GM18526 (cell line): ENCODE results near the gene SERGEF.

Source experiments
- POLR2A ChIP-seq: IDR thresholded peaks from 3 replicates; pipeline ENCODE4 v1.6.1; 2011; ENCODE audit not compliant: insufficient read length; ENCODE audit errors: extremely low read depth

The SERGEF gene

DNA sequence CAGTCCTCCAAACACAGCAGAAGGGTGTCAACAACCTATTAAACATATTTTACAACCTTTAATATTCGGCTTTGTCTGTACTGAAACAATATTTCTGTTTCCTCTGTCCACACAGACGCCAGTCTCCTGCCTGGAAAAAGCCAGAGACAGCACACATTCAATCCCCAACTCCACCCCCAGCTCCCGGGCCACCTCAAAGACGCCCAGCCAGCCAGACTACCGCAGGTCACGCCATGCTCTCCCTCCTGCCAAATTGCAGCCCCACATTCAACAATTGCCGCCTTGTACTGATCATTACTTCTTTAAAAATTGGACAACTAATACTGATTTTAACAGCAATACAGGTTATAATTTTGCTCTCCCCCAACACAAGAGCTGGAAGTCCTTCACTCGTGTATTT lies 1.2 kb downstream of the SERGEF start:
- no peak for TF ChIP-seq POLR2A

DNA sequence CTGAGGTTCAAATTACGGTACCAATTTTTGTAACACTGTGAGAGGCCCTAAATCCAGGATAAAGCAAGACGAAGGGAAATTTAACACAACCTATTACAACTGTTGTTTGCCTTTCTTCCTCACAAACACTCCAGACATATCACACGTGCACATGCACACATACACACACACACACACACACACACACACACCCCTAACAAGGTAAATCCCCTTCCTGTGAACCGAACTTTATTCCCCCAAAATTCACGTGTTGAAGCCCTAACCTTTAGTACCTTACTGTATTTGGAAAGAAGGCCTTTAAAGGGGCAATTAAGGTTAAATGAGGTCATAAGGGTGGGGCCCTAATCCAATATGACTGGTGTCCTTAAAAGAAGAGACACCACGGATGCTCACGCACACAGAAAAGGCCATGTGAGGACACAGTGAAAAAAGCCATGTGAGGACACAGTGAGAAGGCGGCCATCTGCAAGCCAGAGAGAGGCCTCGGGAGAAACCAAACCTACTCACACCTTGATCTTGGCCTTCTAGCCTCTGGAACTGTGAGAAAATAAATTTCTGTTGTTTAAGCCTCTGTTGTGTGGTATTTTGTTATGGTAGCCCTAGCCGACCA lies 1.8 kb downstream of the SERGEF start:
- no peak for TF ChIP-seq POLR2A

DNA sequence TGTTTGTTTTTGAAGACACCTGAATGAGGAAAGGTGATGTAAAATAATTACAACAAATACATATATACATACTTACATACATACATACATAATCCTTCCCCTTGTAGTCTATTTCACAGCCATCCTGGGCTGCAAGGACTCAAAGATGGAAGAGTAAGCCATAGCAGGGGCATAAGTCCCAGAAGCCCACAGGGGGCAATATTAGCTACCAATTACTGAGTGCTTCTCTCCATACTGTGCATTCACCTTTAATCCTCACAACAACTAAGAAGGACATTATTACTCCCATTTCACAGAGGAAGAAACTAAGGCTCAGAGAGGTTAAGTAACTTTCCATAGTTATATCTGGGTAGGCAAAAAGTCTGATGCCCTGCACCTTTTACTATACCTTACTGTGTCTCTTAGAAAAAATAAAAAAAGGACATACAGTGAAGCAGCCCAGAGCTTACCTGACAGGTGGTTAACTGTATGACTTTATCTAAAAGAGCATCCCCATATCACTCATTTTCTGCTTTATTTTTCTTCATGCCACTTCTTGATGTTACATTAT lies 2.7 kb downstream of the SERGEF start:
- no peak for TF ChIP-seq POLR2A

DNA sequence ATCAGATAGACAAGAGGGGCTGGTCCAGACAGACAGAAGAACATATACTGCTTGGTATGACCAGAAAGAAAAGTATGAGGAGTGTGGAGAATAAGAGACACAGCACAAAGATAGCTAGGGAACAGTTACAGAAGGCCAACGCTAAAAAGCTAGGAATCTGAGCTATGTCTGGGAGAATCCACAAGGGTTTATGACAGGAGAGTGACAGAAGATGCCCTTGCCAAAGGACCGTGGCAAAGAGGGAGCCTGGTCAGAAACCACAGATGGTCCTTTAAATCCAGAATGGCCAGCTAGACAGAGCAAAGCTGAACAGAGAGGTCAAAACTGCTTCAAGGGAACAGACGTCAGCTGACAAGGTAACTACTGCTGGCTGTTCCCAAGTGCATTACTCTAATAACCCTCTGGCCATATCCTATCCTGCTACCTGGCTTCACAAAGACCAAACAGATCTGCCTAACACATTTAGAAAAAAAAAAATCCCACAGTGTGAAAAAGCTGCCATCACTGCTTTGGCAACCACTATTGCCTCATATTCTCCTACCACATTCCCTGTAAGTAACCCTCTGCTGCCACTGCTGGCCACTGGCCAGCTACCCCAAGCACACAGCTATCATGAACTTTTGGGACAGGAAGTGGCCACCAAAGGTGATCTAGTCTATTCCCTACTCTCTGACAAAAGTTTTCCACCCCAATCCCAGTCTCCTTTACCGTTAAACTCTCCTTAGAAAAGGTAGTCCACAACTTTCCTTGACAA lies 7.3 kb downstream of the SERGEF start:
- no peak for TF ChIP-seq POLR2A

DNA sequence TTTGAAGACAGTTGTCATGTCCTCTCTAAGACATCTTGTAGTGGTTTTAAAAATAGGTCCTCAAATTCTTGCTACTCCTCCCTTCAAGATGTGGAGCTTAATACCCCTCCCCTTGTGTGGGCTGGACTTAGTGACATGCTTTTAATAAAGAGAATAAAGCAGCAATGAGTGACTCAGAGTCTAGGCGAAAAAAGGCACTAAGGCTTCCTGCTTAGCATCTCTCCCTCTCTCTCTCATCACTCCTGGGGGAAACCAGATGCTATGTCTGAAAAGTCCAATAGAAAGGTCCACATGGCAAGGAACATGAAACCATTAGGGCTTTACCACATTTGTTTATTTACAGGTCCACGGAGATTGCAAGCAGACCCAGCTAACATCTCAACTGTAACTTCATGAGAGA lies 11.7 kb downstream of the SERGEF start:
- TF ChIP-seq POLR2A: no peak

DNA sequence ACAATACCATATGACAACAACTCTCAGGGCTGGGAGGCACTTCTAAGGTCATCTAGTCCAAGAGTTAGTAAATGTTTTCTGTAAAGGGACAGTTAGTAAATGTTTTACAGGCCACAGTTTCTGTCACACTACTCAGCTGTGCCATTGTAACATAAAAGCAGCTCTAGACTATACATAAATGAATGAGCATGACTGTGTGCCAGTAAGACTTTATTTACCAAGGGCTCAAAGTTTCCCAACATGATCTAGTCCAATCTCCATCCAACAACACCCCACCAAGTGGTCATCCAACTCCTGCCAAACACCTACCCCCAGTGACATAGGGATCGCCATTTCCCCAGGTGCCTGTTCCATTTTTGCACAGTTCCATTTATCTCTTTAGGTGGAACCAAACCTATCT lies 12.1 kb downstream of the SERGEF start:
- TF ChIP-seq POLR2A: no peak

DNA sequence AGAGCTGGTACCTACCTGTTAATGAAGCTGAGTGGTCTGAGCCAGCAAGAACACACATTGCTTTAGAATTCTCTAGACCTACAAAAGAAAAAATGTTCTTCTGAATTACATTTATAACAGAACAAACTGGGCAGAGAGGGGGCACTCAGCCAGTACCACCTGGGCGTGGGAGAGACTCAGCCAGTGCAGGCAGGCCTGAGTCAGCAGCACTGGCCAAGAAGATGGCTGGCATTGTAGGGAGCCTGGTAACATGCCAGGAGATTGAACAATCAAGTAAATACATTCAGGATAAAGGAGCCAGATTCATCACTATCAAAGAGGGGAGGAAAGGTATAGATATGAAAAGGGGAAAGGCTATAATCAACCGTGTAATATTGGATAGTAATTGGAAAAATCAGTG lies 19.9 kb downstream of the SERGEF start:
- no peak for TF ChIP-seq POLR2A

DNA sequence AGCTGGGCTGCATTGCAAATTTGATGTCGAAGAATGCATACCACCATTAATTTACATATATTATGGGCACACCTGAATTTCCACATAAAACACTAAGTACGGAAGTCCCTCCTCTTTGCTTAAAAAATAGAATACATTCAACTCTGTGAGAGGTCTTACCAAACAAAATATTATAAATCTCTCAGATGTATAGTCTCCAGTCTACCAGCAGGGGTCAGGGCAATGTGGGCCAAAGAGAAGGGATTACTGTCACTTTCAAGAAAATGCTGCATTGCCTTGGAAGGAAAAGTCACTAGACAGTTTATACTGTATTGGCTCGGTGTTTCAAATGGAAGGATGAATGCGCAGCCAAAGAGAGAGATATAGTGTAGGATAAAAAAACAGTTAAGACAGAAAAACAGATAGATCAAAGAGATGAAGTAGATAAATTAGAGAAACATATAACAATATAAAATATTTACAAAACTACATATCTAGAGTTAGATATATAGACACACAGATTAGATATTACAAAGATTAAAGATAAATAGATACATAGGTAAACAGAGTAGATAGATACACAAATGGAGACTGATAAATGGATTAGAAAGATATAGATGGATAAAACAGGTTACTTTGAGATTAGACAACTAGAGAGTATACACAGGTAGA lies 20.9 kb downstream of the SERGEF start:
- TF ChIP-seq POLR2A: no peak

DNA sequence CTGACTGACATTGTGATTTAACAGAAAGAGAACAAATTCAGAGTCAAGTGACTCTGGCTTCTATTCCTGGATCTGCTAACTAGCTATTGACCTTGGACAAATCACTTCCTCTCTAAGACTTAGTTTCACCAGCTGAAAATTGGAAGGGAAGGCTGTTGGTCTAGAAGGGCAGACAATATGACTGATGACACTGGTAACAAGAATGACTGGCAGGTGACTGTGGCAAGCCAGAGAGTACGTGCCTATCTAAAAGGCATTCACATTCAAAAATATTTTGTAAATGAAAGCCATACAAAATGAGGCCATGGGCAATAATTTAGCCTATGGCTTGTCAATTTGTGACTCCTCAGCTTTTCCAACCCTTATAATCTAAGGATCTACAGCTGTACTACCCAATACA lies 23.5 kb downstream of the SERGEF start:
- TF ChIP-seq POLR2A: no peak

DNA sequence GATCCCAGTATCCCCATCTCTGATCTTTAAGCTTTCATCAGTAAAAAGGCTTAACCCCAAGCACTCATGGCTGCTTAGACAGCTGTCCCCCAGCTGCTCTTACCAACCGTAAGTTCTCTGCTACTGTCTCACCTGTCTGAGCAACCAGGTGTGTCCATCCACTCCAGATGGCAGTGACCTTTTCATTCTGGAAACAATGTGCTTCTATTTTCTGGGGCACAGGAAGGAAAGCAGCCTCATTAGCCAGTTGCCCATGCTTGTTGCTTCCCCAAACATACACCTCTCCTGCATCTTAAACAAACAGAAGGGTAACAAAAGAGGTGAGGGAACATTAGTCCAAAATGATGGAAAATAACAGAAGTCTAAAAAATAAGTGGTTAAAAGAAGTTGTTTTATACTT lies 24.4 kb downstream of the SERGEF start:
- no peak for TF ChIP-seq POLR2A

DNA sequence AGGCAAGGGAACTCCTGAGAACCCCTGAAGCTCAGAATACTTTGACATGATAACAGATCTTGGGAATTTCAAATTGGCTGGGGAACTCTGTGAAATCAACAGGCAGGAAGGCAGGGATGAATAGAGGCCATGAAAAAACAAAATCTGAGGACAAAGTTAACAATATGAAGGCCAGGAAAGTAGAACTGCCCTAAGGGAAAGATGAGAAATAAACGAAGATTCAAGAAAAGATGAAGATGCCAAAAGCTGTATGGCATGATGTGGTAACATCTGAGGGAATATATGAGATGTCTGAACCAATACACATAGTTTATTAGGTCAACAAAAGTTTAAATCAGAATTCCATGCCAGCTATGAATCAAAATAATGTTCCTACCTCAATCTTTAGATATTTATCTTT lies 25.0 kb downstream of the SERGEF start:
- no peak for TF ChIP-seq POLR2A

DNA sequence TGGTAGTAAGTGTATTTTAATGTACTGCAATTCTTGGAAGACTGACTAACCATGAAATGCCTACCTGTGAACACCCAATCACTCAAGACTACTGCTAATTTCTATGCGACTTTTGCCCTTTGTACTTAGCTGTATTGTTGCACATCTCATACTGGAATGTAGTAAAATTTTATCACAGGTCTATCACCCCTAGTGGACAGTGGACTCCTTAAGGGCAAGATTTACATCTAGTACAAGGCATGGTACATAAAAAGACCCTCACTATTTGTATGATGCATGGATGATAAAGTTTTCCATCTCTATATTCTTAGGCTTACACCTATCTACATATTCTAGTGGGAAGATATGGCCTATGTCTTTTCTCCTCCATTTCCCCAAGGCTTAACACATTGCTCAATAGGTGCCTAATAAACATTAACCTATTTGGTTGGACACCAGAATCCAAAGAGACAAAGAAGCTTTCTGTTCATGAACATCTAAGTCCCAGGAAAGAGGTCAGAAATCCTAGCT lies 26.1 kb downstream of the SERGEF start:
- no peak for TF ChIP-seq POLR2A

DNA sequence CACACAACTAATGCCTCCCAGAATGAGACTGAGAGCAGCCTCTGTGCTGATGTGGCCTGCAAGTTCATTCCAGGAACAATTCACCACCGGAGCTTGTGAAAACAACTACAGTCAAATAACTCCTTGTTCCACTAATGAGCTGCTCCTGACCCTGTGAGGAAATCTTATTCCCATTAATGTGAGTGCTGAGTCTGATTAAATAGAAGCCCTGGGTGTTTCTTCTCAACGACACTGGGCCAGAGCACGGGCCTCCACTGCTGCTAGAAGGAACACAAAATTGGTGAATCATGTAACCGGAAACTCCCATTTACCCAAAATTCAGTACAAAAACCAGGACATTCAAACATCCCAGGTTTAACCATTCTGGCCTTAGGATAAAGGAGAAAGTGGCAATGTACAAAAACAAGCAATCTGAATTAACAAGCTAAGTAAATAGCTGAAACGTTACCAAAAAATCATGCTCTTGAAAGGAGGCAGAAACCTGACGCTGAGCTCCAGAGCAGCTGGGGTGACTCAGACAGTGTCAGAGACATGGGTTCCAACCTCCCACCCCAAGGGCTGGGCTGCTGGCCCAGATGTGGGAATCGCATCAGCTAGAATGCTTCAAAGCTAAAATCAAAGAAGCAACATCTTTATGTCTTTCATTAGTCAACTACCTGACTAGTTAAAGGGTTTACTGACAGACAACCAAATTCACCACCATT lies 26.7 kb downstream of the SERGEF start:
- no peak for TF ChIP-seq POLR2A

DNA sequence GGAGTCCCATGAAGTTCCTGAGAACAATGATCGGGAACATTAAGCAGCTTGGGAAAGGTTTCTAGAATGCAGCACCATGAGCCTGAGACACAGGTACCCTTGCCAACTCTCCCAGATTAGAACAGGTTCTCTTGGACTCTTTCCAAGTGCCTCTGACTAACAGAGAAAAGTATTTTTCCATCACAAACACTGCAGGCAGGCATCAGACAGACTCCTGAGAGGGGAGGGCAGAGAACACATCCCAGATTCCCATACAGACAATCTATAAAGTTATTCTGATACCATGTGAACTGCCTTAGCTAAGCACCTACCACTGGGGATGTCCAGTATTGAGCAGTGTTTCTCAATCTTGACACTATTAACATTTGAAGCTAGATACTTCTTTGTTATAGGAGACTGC lies 27.3 kb downstream of the SERGEF start:
- no peak for TF ChIP-seq POLR2A

DNA sequence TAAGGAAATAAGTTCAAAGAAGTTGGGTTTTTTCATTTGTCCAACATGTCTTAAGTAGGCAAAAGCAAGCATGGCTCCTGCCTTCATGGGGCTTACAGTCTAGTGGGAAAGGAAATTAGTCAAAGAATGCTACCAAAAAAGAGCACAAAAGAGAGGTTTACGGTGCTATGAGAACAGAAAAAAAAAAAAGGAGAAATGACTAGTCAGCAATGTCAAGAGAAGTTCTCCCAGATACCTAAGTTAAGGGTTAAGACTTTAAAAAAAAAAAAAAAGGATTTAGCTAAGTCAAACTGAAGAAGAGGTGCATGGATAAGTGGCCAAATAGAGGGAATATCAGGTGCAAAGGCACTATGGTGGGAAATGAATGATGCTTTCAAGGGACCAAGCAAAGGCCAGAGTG lies 29.3 kb downstream of the SERGEF start:
- no peak for TF ChIP-seq POLR2A

DNA sequence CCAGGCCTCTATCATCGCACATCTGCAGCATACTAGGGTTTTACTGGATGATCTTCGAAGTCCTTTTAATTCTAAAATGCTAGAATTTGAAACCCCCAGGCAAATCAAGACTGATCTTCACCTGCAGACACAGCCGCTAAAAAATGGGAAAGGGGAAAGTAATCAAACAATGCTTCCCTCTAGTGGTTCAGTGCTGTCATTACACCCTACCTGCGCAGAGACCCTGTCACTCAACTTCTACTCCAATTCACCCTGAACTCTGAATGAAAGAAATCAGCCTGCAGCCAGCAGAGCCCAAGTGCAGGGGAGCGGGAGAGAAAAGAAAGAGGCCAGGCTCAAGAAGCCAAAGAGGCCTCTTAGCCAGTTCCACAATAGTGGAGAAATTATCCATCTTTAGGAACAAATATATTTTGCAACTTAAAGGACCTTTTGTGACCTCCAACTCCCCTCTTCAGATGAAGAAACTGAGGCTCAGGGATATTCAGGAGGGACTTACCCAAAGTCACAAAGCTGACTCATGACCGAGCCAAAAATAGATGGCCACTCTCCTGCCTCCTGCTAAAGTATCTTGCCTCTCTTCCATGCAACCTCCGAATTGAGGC lies 33.0 kb downstream of the SERGEF start:
- no peak for TF ChIP-seq POLR2A
